GM18909 (cell line): ENCODE data around the gene ZNF205.
A peak's percentile ranks its signal among the peaks of the same experiment; 100 is the strongest.

Source experiments
- ATAC-seq: cut with Tn5 transposase; IDR thresholded peaks from one replicate; pipeline ENCODE4 v1.9.1; 2021; ENCODE audit warnings: mild to moderate bottlenecking; ENCODE audit not compliant: unreplicated experiment, poor library complexity

ZNF205 gene

GRCh38 chr16:3099732-3100499, 12.5 kb upstream of the ZNF205 start:
- no peak for ATAC-seq

- ATAC-seq: no peak
These were observed 11.2 kb upstream of the ZNF205 start for GRCh38 chr16:3101018-3101840.

- ATAC-seq: no peak
These were observed 10.4 kb upstream of the ZNF205 start for GRCh38 chr16:3101841-3102470.

- ATAC-seq: peak; percentile 83
These were observed 6.0 kb upstream of the ZNF205 start for GRCh38 chr16:3106205-3106928.

- ATAC-seq: no peak
These were observed 642 bp downstream of the ZNF205 start for GRCh38 chr16:3112881-3113574.

GRCh38 chr16:3113765-3114479, 1.5 kb downstream of the ZNF205 start:
- no peak for ATAC-seq

GRCh38 chr16:3115003-3115402, 2.6 kb downstream of the ZNF205 start:
- ATAC-seq: no peak

GRCh38 chr16:3115561-3115960, 3.2 kb downstream of the ZNF205 start:
- no peak for ATAC-seq

- ATAC-seq: no peak
These were observed 5.9 kb downstream of the ZNF205 start for GRCh38 chr16:3118204-3118790.

- ATAC-seq: no peak
These were observed 6.5 kb downstream of the ZNF205 start for GRCh38 chr16:3118846-3119245.

- no peak for ATAC-seq
These were observed 6.9 kb downstream of the ZNF205 start for GRCh38 chr16:3119286-3119685.

- no peak for ATAC-seq
These were observed 7.5 kb downstream of the ZNF205 start for GRCh38 chr16:3119701-3120408.

GRCh38 chr16:3120435-3120834, 8.0 kb downstream of the ZNF205 start:
- no peak for ATAC-seq

GRCh38 chr16:3121851-3122467, 9.6 kb downstream of the ZNF205 start:
- ATAC-seq: no peak

- ATAC-seq: no peak
These were observed 10.7 kb downstream of the ZNF205 start for GRCh38 chr16:3122926-3123570.

GRCh38 chr16:3123986-3124886, 11.8 kb downstream of the ZNF205 start:
- peak; percentile 91 for ATAC-seq
